ENCODE measurements around the gene LRRC4C. TPM values are rescaled to one million over a fixed set of nuclear protein-coding genes. Genes with fewer than 3 reads are reported as not detected.

The LRRC4C gene
- 2.7 and 3.4 TPM in 2 replicates for total RNA-seq (ENCODE audit: low replicate concordance)

GRCh38 chr11:41459465-41460401, at the start of gene LRRC4C:
LRRC4C (minus strand) TSS chr11:41459652.
- DNase-seq (ENCODE audit: low spot score) = peak; percentile 4
- Histone ChIP-seq H3K4me1 (peaks cover 45% of the 10 kb centered on the region), H3K27me3 (no peaks in the 10 kb centered on the region), H3K36me3 (no peaks in the 10 kb centered on the region), H3K9me3 (ENCODE audit: low read depth) (no peaks in the 10 kb centered on the region), H3K9ac (no peak within 1 kb of the TSS), H3K4me2 (peak within 1 kb of the TSS; percentile 58), H3K79me2 (ENCODE audit: low read depth) (no peaks in the 10 kb centered on the region), H2AFZ (replicated peaks) (peak within 1 kb of the TSS; percentile 82), H3F3A (ENCODE audit: low read depth) (peaks cover 13% of the 10 kb centered on the region), H3K4me3 (no peak within 1 kb of the TSS), H4K20me1 (ENCODE audit: low read depth) (no peaks in the 10 kb centered on the region), H3K27ac (no peak within 1 kb of the TSS)
- H3K27me3 Mint-ChIP-seq (ENCODE audit: insufficient read depth, low read depth) = no peaks in the 10 kb centered on the region
- H3K4me3 Mint-ChIP-seq = peak within 1 kb of the TSS; percentile 67
- H3K9me3 Mint-ChIP-seq = peaks cover 7% of the 10 kb centered on the region
- peaks cover 4% of the 10 kb centered on the region for H3K36me3 Mint-ChIP-seq
- H3K27ac Mint-ChIP-seq = peak within 1 kb of the TSS; percentile 27
- no peak for TF ChIP-seq EZH2 (IDR thresholded peaks at IDR 0.05)
- TF ChIP-seq CTCF (IDR thresholded peaks at IDR 0.05) = no peak
- no peak for TF ChIP-seq EZH2phosphoT487 (IDR thresholded peaks at IDR 0.05)
- H3K4me1 Mint-ChIP-seq = peaks cover 31% of the 10 kb centered on the region

- Histone ChIP-seq H3K27ac (no peak overlapping the region), H3K4me2 (no peak overlapping the region), H3K27me3 (no peaks in the 10 kb centered on the region), H3K4me3 (no peak overlapping the region), H4K20me1 (ENCODE audit: low read depth) (no peaks in the 10 kb centered on the region), H3K4me1 (peaks cover 20% of the 10 kb centered on the region), H2AFZ (replicated peaks) (no peak overlapping the region), H3K9me3 (ENCODE audit: low read depth) (no peaks in the 10 kb centered on the region), H3K79me2 (ENCODE audit: low read depth) (no peaks in the 10 kb centered on the region), H3K36me3 (no peaks in the 10 kb centered on the region), H3K9ac (no peak overlapping the region), H3F3A (ENCODE audit: low read depth) (peaks cover 3% of the 10 kb centered on the region)
- Mint-ChIP-seq H3K27ac (no peak overlapping the region), H3K4me3 (no peak overlapping the region), H3K9me3 (peaks cover 6% of the 10 kb centered on the region), H3K27me3 (ENCODE audit: insufficient read depth, low read depth) (peaks cover 12% of the 10 kb centered on the region), H3K4me1 (peaks cover 14% of the 10 kb centered on the region), H3K36me3 (no peaks in the 10 kb centered on the region)
- no peak for DNase-seq (ENCODE audit: low spot score)
- TF ChIP-seq EZH2phosphoT487 (IDR thresholded peaks at IDR 0.05) (no peak), EZH2 (IDR thresholded peaks at IDR 0.05) (no peak), CTCF (IDR thresholded peaks at IDR 0.05) (no peak)
Measured at GRCh38 chr11:41508121-41508520, 48.7 kb upstream of the LRRC4C start.

- Histone ChIP-seq H3K27ac (no peak overlapping the region), H2AFZ (replicated peaks) (no peak overlapping the region), H3K4me2 (peak overlapping the region; percentile 2), H3K36me3 (no peaks in the 10 kb centered on the region), H4K20me1 (ENCODE audit: low read depth) (no peaks in the 10 kb centered on the region), H3K27me3 (no peaks in the 10 kb centered on the region), H3K9ac (no peak overlapping the region), H3K4me3 (no peak overlapping the region), H3K9me3 (ENCODE audit: low read depth) (no peaks in the 10 kb centered on the region), H3F3A (ENCODE audit: low read depth) (peaks cover 20% of the 10 kb centered on the region), H3K4me1 (peaks cover 37% of the 10 kb centered on the region), H3K79me2 (ENCODE audit: low read depth) (no peaks in the 10 kb centered on the region)
- Mint-ChIP-seq H3K27ac (no peak overlapping the region), H3K27me3 (ENCODE audit: insufficient read depth, low read depth) (peaks cover 8% of the 10 kb centered on the region), H3K9me3 (peaks cover 6% of the 10 kb centered on the region), H3K36me3 (no peaks in the 10 kb centered on the region), H3K4me3 (no peak overlapping the region), H3K4me1 (peaks cover 39% of the 10 kb centered on the region)
- DNase-seq (ENCODE audit: low spot score) = peak; percentile 8
- TF ChIP-seq CTCF (IDR thresholded peaks at IDR 0.05) = no peak
Measured at GRCh38 chr11:41499429-41499828, 40.0 kb upstream of the LRRC4C start.
